D721Med (cell line): Measurements from ENCODE around the gene PPP1R7.
"Not testable (repeated sequence)": the region's sequence is repeated elsewhere in the genome, so short reads cannot be mapped to it uniquely, and the experiment has no call there.

ENCODE experiments used
- DNase-seq: peaks from one replicate; pipeline ENCODE4 v3.0.0; 2011; ENCODE audit warnings: low spot score; ENCODE audit not compliant: insufficient read length
- FAIRE-seq: peaks from 2 replicates; lab custom pipeline; 2011; peaks lifted over from hg19 to GRCh38; lab: Jason Lieb, UNC
- CTCF ChIP-seq: IDR thresholded peaks from 2 replicates; pipeline ENCODE4 v1.5.1; 2012; ENCODE audit warnings: mild to moderate bottlenecking, control low read depth; ENCODE audit not compliant: insufficient read depth; ENCODE audit errors: missing control alignments

PPP1R7 gene

GRCh38 chr2:241149925-241150659 is at the start of gene PPP1R7:
Gene PPP1R7 (plus strand): TSS chr2:241150467. CDS start chr2:241150496, 29 bp downstream.
- no peak for TF ChIP-seq CTCF
- FAIRE-seq (no peak), DNase-seq (peak; percentile 99)

GRCh38 chr2:241102239-241102803 is 47.9 kb upstream of the PPP1R7 start, which contains the start of gene MTERF4:
Gene MTERF4 (minus strand): TSS chr2:241102287. CDS start chr2:241102273, 14 bp downstream.
- TF ChIP-seq CTCF: no peak
- FAIRE-seq: no peak
- peak; percentile 59 for DNase-seq

GRCh38 chr2:241103176-241103595 is 47.1 kb upstream of the PPP1R7 start:
- FAIRE-seq (no peak), DNase-seq (no peak)
- no peak for TF ChIP-seq CTCF

- FAIRE-seq, DNase-seq: not testable (repeated sequence)
These were observed 45.7 kb upstream of the PPP1R7 start for GRCh38 chr2:241104611-241105010.

GRCh38 chr2:241105641-241106040 is 44.6 kb upstream of the PPP1R7 start:
- no peak for TF ChIP-seq CTCF
- no peak for DNase-seq
- no peak for FAIRE-seq

GRCh38 chr2:241107031-241107783 is 43.1 kb upstream of the PPP1R7 start:
- TF ChIP-seq CTCF: no peak
- no peak for DNase-seq
- no peak for FAIRE-seq
